ENCODE data around the gene ANKMY2. TPM values are rescaled to one million over a fixed set of nuclear protein-coding genes. Genes with fewer than 3 reads are reported as not detected.

ANKMY2 gene
- total RNA-seq, 4 donors from 2014 or later: 7.9 to 16.2 (median 8.6) TPM

GRCh38 chr7:16675277-16675676, 29.7 kb upstream of the ANKMY2 start:
- no peak for ATAC-seq
- intact Hi-C loops (cut with DNase I; ENCODE audit: low total_unique reads) (no loop called here), in situ Hi-C loops (cut with MboI; ENCODE audit: low sequenced_read_pairs in 4 of 4) (loop anchor here in 2 of 4 donors (25.0 kb wide), 1 partner anchor 237 kb away; no protein-coding TSS in a partner anchor)
- Histone ChIP-seq H3K4me3 (no peak overlapping the region), H3K4me1 (peaks cover under 1 to 3% of the 10 kb centered on the region in 2 donors), H3K27me3 (no peaks in the 10 kb centered on the region), H3K9me3 (no peaks in the 10 kb centered on the region), H3K27ac (no peak overlapping the region), H3K36me3 (peaks cover 0 to 21% of the 10 kb centered on the region in 2 donors)
- DNase-seq: no peak
- TF ChIP-seq POLR2A (IDR thresholded peaks at IDR 0.05) (no peak), CTCF (IDR thresholded peaks at IDR 0.05 in 4 of 5, conservative IDR thresholded peaks at IDR 0.05 in 1 of 5) (no peak)

GRCh38 chr7:16671811-16672210, 26.3 kb upstream of the ANKMY2 start:
- ATAC-seq (no peak), DNase-seq (no peak)
- in situ Hi-C loops (cut with MboI; ENCODE audit: low sequenced_read_pairs in 4 of 4): no loop called here
- no peak for TF ChIP-seq CTCF (IDR thresholded peaks at IDR 0.05 in 4 of 5, conservative IDR thresholded peaks at IDR 0.05 in 1 of 5)
- no peak for TF ChIP-seq POLR2A (IDR thresholded peaks at IDR 0.05)
- Histone ChIP-seq H3K9me3 (no peaks in the 10 kb centered on the region), H3K27ac (peak overlapping the region in 2 of 4 donors; percentile 26 to 44), H3K27me3 (no peaks in the 10 kb centered on the region), H3K36me3 (peaks cover 0 to 21% of the 10 kb centered on the region in 2 donors), H3K4me3 (no peak overlapping the region), H3K4me1 (peaks cover 31 to 34% of the 10 kb centered on the region in 2 donors)
- intact Hi-C loops (cut with DNase I; ENCODE audit: low total_unique reads): no loop called here

- intact Hi-C loops (cut with DNase I; ENCODE audit: low total_unique reads) (no loop called here), in situ Hi-C loops (cut with MboI; ENCODE audit: low sequenced_read_pairs in 4 of 4) (no loop called here)
- Histone ChIP-seq H3K27ac (peak overlapping the region in 3 of 4 donors; percentile 84 to 89 (median 88)), H3K36me3 (peaks cover 0 to 18% of the 10 kb centered on the region in 2 donors), H3K27me3 (no peaks in the 10 kb centered on the region), H3K4me3 (no peak overlapping the region), H3K4me1 (peaks cover 32 to 34% of the 10 kb centered on the region in 2 donors), H3K9me3 (no peaks in the 10 kb centered on the region)
- TF ChIP-seq CTCF (IDR thresholded peaks at IDR 0.05 in 4 of 5, conservative IDR thresholded peaks at IDR 0.05 in 1 of 5) (no peak), POLR2A (IDR thresholded peaks at IDR 0.05) (no peak)
- no peak for ATAC-seq
- DNase-seq: no peak
These were observed 25.3 kb upstream of the ANKMY2 start for GRCh38 chr7:16670731-16671344.

DNA sequence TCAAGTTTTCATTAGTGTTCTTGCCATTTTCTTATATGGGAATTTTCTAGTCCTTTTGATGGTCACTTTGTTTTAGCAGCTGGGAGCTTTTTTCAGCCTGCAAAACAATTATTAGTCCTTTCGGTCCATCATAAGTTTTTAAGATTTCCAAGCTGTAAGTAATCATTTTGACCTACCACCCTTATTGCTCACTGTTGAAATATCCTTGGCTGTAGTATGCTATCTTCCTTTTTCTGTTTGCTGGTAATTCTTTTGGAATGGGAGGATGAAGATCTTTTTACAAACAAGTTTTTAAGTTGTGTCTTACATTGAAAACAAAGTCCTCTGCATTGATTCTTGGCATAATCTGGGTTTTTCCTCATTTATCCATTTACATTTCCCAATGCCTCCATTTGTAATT, 24.5 kb upstream of the ANKMY2 start:
- no peak for DNase-seq
- no peak for ATAC-seq
- intact Hi-C loops (cut with DNase I; ENCODE audit: low total_unique reads): no loop called here

More for the DNA sequence above, 24.5 kb upstream of the ANKMY2 start:
- in situ Hi-C loops (cut with MboI; ENCODE audit: low sequenced_read_pairs in 4 of 4): no loop called here
- H3K9me3 ChIP-seq: no peaks in the 10 kb centered on the region
- H3K36me3 ChIP-seq: peaks cover 0 to 10% of the 10 kb centered on the region in 2 donors
- no peak overlapping the region for H3K4me3 ChIP-seq
- TF ChIP-seq CTCF (IDR thresholded peaks at IDR 0.05 in 4 of 5, conservative IDR thresholded peaks at IDR 0.05 in 1 of 5) (no peak), POLR2A (IDR thresholded peaks at IDR 0.05) (no peak)
- H3K4me1 ChIP-seq: peaks cover 32 to 34% of the 10 kb centered on the region in 2 donors
- H3K27ac ChIP-seq: peak overlapping the region; percentile 84 to 89 (median 86)
- H3K27me3 ChIP-seq: no peaks in the 10 kb centered on the region
